GM19099 (cell line): ENCODE data around the gene PRDM11.

ENCODE experiments used
- POLR2A ChIP-seq: IDR thresholded peaks from 3 replicates; pipeline ENCODE4 v1.6.1; 2011; ENCODE audit warnings: low read depth; ENCODE audit not compliant: insufficient read length; ENCODE audit errors: extremely low read depth

The PRDM11 gene

DNA sequence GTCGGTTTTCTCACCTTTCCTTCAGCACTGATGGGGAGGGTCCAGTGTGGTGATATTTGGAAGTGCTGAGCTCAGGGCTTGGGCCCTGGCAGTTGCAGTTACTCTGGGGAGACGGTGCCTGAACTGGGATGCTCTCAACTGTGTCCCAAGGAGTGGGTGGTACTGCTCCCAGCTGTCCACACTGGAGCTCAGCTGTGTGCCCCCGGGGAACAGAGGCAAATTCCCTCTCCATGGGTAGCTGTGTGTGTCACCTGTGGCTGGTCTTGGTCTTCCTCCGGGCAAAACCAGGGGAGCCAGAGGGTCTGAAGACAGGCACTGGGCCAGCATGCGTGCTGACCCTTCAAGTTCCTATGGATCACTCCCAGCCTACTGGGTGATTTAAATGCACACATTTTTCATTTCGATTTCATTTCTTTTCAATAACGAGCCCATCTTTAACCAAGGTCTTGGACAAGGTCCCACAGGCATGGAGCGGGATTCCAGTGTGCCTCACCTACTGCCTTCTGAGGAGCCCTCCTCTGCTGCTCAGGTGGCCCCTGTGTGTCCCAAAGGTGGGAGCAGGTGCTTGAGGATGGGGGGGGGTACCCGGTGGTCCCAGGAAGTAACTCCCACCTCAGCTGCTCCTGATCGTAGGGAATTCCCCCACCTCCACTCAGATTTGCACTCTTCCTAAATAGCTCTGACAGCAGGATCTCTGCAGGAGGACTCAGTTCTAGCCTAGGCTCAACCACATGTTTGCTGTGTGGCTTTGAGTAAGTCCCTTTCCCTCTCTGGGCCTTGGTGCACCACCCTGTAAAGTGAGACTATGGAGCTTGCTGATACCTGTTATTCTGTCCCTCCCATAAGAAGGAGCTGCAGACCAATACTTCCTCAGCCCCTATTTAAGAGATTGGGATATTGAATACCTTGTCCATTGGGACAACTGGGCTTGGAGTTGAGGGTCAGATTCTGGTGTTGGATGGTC, 16.8 kb downstream of the PRDM11 start:
- TF ChIP-seq POLR2A, result no peak

GRCh38 chr11:45163956-45164575, 17.6 kb downstream of the PRDM11 start:
- no peak for TF ChIP-seq POLR2A

GRCh38 chr11:45165386-45165785, 18.9 kb downstream of the PRDM11 start:
- no peak for TF ChIP-seq POLR2A

GRCh38 chr11:45165806-45166603, 19.6 kb downstream of the PRDM11 start:
- TF ChIP-seq POLR2A, result no peak

GRCh38 chr11:45166604-45166897, 20.1 kb downstream of the PRDM11 start:
- TF ChIP-seq POLR2A, result no peak

DNA sequence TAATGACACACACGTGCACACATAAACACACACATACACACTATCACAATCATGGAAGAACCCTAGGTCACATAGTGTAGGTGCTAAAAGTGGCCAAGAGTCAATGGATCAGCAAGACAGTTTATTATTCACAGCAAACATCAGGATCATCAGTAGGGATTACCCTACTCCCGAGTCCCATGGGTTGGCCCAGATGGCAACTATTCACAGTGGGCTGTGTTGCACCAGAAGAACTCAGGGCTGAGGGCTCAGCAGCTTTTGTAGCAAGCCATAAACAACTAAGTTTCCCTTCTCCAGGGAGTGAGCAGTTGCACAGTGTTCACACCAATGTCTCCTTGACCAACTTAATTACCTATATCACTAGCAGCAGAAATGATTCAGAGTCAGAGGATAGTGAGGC, 20.8 kb downstream of the PRDM11 start:
- TF ChIP-seq POLR2A, result no peak

GRCh38 chr11:45168366-45169130, 22.1 kb downstream of the PRDM11 start:
- no peak for TF ChIP-seq POLR2A

DNA sequence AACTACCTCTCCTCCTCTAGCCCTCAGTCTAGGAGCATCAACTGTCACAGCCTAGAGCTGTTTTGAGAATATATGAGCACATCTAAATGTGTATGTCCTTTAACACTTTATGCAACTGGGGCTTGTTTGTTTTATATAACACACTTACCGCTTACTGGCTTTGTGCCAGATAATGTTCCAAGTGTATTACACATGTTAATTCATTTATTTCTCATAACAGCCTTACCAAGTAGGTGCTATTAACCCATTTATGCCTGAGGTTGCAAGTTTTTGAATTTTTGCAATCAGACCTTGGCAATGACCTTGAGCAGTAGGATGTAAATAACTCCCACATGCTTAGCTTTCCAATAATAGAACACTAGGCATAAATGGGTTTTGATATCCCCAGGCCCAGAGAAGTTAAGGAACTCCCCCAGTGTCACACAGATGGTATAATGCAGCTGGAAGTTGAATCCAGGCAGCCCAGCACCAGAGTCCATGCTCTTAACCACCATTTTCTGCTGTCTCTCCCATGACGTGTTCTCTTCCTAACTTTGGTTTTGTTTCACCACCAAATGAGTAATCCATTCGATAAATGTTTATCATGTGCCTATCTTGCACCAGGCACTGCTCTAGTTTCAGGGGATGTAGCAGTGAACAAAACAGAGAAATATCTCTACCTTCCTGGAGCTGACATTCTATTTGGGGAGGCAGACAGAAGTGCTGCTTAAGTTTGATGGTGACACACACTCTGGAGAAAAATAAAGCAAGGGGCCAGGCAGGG, 23.1 kb downstream of the PRDM11 start:
- no peak for TF ChIP-seq POLR2A

- no peak for TF ChIP-seq POLR2A
Measured at GRCh38 chr11:45170484-45170883, 24.0 kb downstream of the PRDM11 start.

- TF ChIP-seq POLR2A, result no peak
Measured at GRCh38 chr11:45171550-45171949, 25.1 kb downstream of the PRDM11 start.

DNA sequence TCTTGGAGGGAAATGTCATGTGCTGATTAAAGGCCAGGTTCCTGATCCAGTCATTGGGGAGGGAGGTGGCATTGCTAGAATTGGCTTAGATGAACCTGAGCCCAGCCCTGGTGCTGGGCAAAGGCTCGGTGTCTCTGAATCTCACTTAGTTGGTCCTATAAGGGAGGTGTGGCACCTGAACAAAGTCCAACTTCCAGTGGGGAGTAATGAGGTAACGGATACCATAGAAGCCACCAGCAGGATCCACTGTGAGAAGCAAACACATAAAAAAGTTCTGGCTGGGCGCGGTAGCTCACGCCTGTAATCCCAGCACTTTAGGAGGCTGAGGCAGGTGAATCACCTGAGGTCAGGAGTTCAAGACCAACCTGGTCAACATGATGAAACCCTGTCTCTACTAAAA, 26.6 kb downstream of the PRDM11 start:
- no peak for TF ChIP-seq POLR2A

DNA sequence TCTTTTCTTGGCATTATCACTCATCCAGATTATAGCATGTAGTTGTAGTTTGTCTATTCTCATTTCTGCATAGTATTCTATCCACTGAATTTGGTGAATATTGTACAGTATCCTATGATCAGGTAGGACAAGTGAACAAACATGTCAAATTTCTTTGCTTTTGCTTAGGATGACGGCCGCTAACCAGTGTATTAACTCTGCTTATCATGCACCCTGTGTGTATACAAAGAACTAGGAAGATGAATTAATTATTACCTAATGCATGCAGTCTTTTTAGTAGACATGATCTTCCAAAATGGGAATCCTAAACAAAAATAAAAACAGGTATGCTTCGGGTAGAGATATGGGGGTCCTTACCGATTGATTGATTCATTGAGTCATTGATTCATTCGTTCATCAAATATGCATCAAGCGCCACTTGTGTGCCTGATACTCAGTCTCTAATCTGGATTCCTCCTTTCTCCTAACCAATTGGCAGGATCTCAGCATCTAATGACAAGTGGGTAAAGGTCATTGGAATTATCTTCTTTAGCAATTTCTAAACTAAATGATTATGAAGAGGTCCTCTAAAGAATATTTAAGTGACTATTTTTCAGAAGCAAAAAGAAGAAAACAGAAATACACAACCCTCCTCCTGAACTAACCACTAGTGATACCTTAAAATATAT, 27.9 kb downstream of the PRDM11 start:
- TF ChIP-seq POLR2A, result no peak

DNA sequence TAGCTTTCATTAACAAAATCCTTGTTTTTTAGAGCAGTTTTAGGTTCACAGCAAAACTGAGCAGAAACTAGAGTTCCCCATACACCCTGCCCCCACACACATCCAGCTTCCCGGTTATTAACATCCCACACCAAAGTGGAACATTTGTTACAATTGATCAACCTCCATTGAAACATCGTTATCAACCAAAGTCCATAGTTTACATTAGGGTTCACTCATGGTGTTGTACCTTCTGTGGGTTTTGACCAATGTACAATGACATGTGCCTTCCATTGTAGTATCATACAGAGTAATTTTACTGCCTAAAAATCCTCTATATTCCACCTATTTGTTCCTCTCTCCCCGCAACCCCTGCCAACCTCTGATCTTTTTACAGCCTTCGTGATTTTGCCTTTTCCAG, 28.5 kb downstream of the PRDM11 start:
- no peak for TF ChIP-seq POLR2A

- no peak for TF ChIP-seq POLR2A
Measured at GRCh38 chr11:45176996-45177395, 30.6 kb downstream of the PRDM11 start.
